Activated CD4-positive, alpha-beta memory T cell treated with anti-CD3 and anti-CD28 coated beads, Interleukin-2, amount 10 ng/mL, durations not matched to agents 7 days and 5 days (primary cell): ENCODE results near the gene IL16. TPM values are rescaled to one million over a fixed set of nuclear protein-coding genes. Genes with fewer than 3 reads are reported as not detected.
"Not testable (repeated sequence)": the region's sequence is repeated elsewhere in the genome, so short reads cannot be mapped to it uniquely, and the experiment has no call there.

Source experiments
- CTCF ChIA-PET: fragments of 350-600 bp; sonication (Branson Sonifier 250); formaldehyde crosslinking; loops from one replicate; lab custom pipeline; 2021; ENCODE audit warnings: antibody characterized with exemption, inconsistent platforms; lab: Charles Lee
- POLR2A ChIA-PET: fragments of 350-600 bp; sonication (Branson Sonifier 250); formaldehyde crosslinking; loops from one replicate; lab custom pipeline; 2021; ENCODE audit warnings: antibody characterized with exemption; lab: Charles Lee
- DNase-seq: peaks from one replicate; pipeline ENCODE4 v3.0.0-alpha.2; 2020
- H3K27ac Mint-ChIP-seq: one replicate; pipeline ENCODE4 v1.8.0; 2021; ENCODE audit warnings: mild to moderate bottlenecking, mixed read lengths
- H3K27me3 Mint-ChIP-seq: one replicate; pipeline ENCODE4 v1.8.0; 2021; ENCODE audit warnings: mixed read lengths
- H3K36me3 Mint-ChIP-seq: one replicate; pipeline ENCODE4 v1.8.0; 2021; ENCODE audit warnings: low read depth, mixed read lengths
- H3K4me1 Mint-ChIP-seq: one replicate; pipeline ENCODE4 v1.8.0; 2021; ENCODE audit warnings: mixed read lengths
- H3K4me3 Mint-ChIP-seq: one replicate; pipeline ENCODE4 v1.8.0; 2021; ENCODE audit warnings: mild to moderate bottlenecking, mixed read lengths
- H3K9me3 Mint-ChIP-seq: one replicate; pipeline ENCODE4 v1.8.0; 2021; ENCODE audit warnings: mixed read lengths
- total RNA-seq, 2 experiments: library from RNA; stranded (reverse); gene quantifications; one replicate each; pipeline ENCODE4 v1.2.3, GENCODE V29; 2021

IL16 gene
- total RNA-seq, 2 experiments from 2014 or later = 196 to 200 TPM

DNA sequence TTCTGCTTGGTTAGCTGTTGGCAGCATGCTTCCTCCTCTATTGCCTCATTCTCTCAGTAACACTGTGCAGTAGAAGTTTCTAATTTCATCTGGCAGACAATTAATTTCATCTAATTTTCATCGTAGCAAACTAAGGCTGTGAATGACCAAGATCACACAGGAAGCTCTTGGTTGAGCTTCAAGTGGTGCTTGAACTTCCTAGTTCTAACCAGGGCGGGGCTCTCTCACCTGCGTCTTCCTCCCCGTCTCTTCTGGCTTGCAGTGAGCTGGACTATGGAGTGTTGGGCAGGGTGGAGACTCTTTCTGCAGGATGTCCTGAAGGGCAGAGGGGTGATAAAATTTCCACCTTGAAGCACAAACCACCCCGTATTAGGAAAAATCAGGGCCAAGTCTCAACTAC lies 2.0 kb upstream of the IL16 start:
- no peak for DNase-seq
- Mint-ChIP-seq H3K9me3 (no peaks in the 10 kb centered on the region), H3K27ac (no peak overlapping the region), H3K4me1 (peaks cover 5% of the 10 kb centered on the region), H3K27me3 (peaks cover 32% of the 10 kb centered on the region), H3K36me3 (no peaks in the 10 kb centered on the region), H3K4me3 (no peak overlapping the region)
- CTCF ChIA-PET = interaction anchor here (1.5 kb wide), 1 partner anchor 71 kb away, joined by 10 read pairs; no protein-coding TSS in a partner anchor
- POLR2A ChIA-PET = no interaction called here

DNA sequence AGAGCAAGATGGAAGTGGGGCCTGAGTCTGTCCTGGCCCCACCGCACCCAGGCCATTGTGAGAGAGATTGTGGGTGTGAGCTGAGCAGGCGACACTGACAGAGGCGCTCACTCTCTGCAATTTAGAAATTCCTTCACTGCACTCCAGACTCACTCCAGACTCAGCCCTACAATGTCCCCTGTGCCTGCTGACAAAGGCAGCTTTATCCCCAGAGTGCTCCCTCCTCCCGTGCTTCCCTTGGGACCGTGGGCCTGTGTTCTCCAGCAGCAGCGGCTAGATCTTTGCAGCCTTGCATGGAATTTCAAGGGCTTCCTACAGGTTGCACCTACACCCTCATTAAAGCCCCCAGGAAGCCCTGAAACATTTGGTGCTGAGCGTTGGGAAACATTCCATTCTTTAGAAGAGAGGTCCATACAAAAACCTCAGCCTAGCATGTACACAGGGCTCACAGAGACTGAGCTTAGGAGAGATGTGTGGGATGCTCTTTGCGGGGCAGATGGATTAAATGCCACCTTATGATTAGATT lies 1.3 kb upstream of the IL16 start:
- POLR2A ChIA-PET = no interaction called here
- peaks cover 32% of the 10 kb centered on the region for H3K27me3 Mint-ChIP-seq
- no peak overlapping the region for H3K27ac Mint-ChIP-seq
- no peak overlapping the region for H3K4me3 Mint-ChIP-seq
- no peaks in the 10 kb centered on the region for H3K9me3 Mint-ChIP-seq
- H3K4me1 Mint-ChIP-seq = peaks cover 5% of the 10 kb centered on the region
- CTCF ChIA-PET = interaction anchor here (1.5 kb wide), 1 partner anchor 71 kb away, joined by 10 read pairs; no protein-coding TSS in a partner anchor
- no peak for DNase-seq
- no peaks in the 10 kb centered on the region for H3K36me3 Mint-ChIP-seq

DNA sequence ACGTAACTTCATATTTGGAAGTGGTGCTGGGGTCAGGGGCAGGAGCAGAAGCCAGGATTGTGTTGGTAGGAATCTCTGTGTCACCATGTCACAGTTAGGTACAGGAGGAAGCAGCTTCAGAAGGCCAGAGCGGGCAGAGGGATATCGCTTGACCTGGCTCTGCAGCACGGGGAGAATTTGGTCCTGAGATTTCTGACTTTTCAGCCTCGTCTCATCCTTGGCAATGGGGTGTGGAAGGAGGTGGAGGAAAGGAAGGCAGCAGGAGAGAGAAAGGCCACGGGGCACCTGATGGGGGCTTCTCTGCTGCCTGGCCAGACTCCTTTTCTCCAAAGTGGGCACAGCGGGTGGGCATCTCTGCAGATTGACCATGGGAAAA lies 564 bp downstream of the IL16 start:
- Mint-ChIP-seq H3K4me1 (peaks cover 5% of the 10 kb centered on the region), H3K36me3 (no peaks in the 10 kb centered on the region), H3K27ac (no peak overlapping the region), H3K4me3 (no peak overlapping the region), H3K27me3 (peaks cover 26% of the 10 kb centered on the region), H3K9me3 (no peaks in the 10 kb centered on the region)
- ChIA-PET POLR2A (no interaction called here), CTCF (no interaction called here)
- DNase-seq = no peak

GRCh38 chr15:81197688-81198281 lies 1.1 kb downstream of the IL16 start:
- POLR2A ChIA-PET = no interaction called here
- Mint-ChIP-seq H3K9me3 (no peaks in the 10 kb centered on the region), H3K4me3 (no peak overlapping the region), H3K27ac (no peak overlapping the region), H3K27me3 (peaks cover 23% of the 10 kb centered on the region), H3K4me1 (peaks cover 5% of the 10 kb centered on the region), H3K36me3 (no peaks in the 10 kb centered on the region)
- no peak for DNase-seq
- CTCF ChIA-PET = no interaction called here

DNA sequence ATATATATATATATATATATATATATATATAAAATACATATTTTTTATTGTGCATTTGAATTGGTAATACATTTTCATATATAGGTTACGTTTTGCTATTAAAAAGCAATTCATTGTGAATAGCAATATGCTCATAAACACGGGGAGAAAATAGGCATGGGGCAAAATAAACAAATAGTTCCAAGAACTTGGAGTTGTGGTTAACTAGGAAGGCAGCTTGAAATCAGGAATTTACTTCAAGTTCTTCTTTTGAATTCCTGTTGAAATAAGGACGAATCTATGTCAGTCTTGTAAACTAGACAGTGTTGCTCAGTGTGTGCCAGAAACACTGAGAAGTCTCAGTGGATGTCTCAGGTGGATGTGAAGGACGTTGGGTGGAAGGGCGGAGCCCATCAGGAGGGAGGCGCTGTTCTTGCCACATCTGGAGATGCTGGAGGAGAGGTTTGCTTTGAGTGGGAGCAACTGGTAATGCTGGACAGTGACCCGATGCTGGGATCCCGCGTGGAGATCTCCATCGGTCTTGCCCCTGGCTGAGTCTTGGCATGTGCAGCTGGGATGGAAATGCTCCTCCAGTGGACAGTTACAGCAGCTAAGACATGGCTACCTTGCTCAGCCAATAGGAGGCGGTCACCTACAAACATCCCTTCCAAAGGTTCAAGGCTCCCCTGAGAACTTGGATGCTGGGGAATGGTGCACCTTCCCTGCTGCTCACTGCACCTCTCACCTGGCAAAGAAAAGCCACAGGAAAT lies 2.5 kb downstream of the IL16 start:
- Mint-ChIP-seq H3K36me3 (no peaks in the 10 kb centered on the region), H3K27me3 (peaks cover 15% of the 10 kb centered on the region), H3K4me3 (no peak overlapping the region), H3K27ac (no peak overlapping the region), H3K4me1 (peaks cover 5% of the 10 kb centered on the region), H3K9me3 (no peaks in the 10 kb centered on the region)
- POLR2A ChIA-PET = no interaction called here
- DNase-seq = no peak
- CTCF ChIA-PET = interaction anchor here (1.3 kb wide), 1 partner anchor 67 kb away, joined by 3 read pairs; no protein-coding TSS in a partner anchor

- Mint-ChIP-seq H3K36me3 (no peaks in the 10 kb centered on the region), H3K27ac (no peak overlapping the region), H3K27me3 (peaks cover 25% of the 10 kb centered on the region), H3K4me1 (no peaks in the 10 kb centered on the region), H3K4me3 (no peak overlapping the region), H3K9me3 (no peaks in the 10 kb centered on the region)
- CTCF ChIA-PET = no interaction called here
- POLR2A ChIA-PET = no interaction called here
- no peak for DNase-seq
Observed at GRCh38 chr15:81206018-81206417, 9.3 kb downstream of the IL16 start.

DNA sequence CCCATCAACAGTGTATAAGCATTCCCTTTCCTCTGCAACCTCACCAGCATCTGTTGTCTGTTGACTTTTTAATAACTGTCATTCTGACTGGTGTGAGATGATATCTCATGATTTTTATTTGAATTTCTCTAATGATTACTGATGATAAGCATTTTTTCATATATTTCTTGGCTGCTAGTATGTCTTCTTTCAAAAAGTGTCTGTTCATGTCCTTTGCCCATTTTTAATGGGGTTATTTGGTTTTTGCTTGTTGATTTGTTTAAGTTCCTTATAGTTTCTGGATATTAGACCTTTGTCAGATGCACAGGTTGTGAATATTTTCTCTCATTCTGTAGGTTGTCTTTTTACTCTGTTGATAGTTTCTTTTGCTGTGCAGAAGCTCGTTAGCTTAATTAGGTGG lies 11.3 kb downstream of the IL16 start:
- H3K4me3 Mint-ChIP-seq, H3K9me3 Mint-ChIP-seq, DNase-seq, CTCF ChIA-PET, POLR2A ChIA-PET, H3K4me1 Mint-ChIP-seq, H3K36me3 Mint-ChIP-seq, H3K27ac Mint-ChIP-seq: not testable (repeated sequence)
- peaks cover 29% of the 10 kb centered on the region for H3K27me3 Mint-ChIP-seq

GRCh38 chr15:81209635-81210034 lies 13.0 kb downstream of the IL16 start:
- DNase-seq = no peak
- H3K36me3 Mint-ChIP-seq = no peaks in the 10 kb centered on the region
- ChIA-PET CTCF (no interaction called here), POLR2A (no interaction called here)
- H3K27me3 Mint-ChIP-seq = peaks cover 41% of the 10 kb centered on the region
- no peak overlapping the region for H3K27ac Mint-ChIP-seq
- no peak overlapping the region for H3K4me3 Mint-ChIP-seq
- peaks cover 4% of the 10 kb centered on the region for H3K9me3 Mint-ChIP-seq
- H3K4me1 Mint-ChIP-seq = no peaks in the 10 kb centered on the region

- Mint-ChIP-seq H3K27ac (no peak overlapping the region), H3K4me3 (no peak overlapping the region), H3K9me3 (peaks cover 4% of the 10 kb centered on the region), H3K4me1 (no peaks in the 10 kb centered on the region), H3K27me3 (peaks cover 45% of the 10 kb centered on the region), H3K36me3 (no peaks in the 10 kb centered on the region)
- ChIA-PET CTCF (no interaction called here), POLR2A (no interaction called here)
- no peak for DNase-seq
Observed at GRCh38 chr15:81211376-81211775, 14.7 kb downstream of the IL16 start.

- Mint-ChIP-seq H3K27ac (no peak overlapping the region), H3K9me3 (peaks cover 4% of the 10 kb centered on the region), H3K27me3 (peaks cover 35% of the 10 kb centered on the region), H3K36me3 (no peaks in the 10 kb centered on the region), H3K4me3 (no peak overlapping the region), H3K4me1 (no peaks in the 10 kb centered on the region)
- CTCF ChIA-PET = interaction anchor here (0.7 kb wide), 1 partner anchor 13 kb away, joined by 4 read pairs; no protein-coding TSS in a partner anchor
- POLR2A ChIA-PET = no interaction called here
- DNase-seq = no peak
Observed at GRCh38 chr15:81213982-81214381, 17.3 kb downstream of the IL16 start.

DNA sequence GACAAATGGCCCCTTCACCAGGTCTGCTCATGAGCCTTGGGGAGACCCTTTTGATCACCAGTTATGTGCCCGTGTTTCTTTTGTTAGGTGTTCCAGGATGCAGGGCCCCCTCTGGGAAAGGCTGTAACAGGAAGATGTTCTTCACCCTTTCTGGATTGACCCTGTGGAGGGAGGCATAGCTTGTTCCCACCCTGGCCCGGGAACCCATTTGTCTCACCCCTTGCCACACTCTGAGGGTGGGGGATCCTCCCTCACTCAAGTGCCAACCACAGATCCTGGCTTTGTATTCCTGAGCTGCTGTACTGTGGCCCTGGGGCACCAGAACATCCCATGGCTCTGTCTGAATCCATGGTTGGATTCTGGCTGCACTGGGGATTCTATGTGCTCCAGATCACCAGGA lies 18.9 kb downstream of the IL16 start:
- H3K4me1 Mint-ChIP-seq = no peaks in the 10 kb centered on the region
- H3K36me3 Mint-ChIP-seq = no peaks in the 10 kb centered on the region
- peaks cover 4% of the 10 kb centered on the region for H3K9me3 Mint-ChIP-seq
- H3K4me3 Mint-ChIP-seq = no peak overlapping the region
- no peak for DNase-seq
- ChIA-PET POLR2A (no interaction called here), CTCF (interaction anchor here (1.2 to 2.3 kb wide), 2 partner anchors 50 to 51 kb away, joined by 4 to 9 read pairs; no protein-coding TSS in a partner anchor)
- peaks cover 33% of the 10 kb centered on the region for H3K27me3 Mint-ChIP-seq
- H3K27ac Mint-ChIP-seq = no peak overlapping the region

DNA sequence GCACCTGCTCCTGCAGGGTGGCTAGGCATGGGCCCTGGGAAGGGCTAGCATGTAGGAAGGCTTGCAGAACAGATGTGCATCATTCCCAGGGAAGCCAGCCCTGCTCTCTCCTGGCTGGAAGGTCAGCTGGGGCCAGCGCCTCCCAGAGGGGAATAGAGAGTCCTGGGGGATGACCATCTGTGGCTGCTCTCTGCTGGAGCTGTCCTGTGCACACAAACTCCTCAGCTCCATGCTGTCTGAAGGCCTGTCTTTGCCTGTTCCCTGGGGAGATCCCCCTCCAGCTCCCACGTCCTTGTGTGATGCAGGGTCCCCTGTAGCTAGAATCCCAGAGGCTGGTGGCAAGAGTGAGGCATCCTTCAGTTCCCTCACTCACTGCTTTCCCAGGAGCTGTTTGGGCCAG lies 19.3 kb downstream of the IL16 start:
- H3K9me3 Mint-ChIP-seq = peaks cover 4% of the 10 kb centered on the region
- no peaks in the 10 kb centered on the region for H3K36me3 Mint-ChIP-seq
- H3K4me1 Mint-ChIP-seq = no peaks in the 10 kb centered on the region
- H3K27me3 Mint-ChIP-seq = peaks cover 33% of the 10 kb centered on the region
- DNase-seq = no peak
- no peak overlapping the region for H3K4me3 Mint-ChIP-seq
- POLR2A ChIA-PET = no interaction called here
- H3K27ac Mint-ChIP-seq = no peak overlapping the region
- CTCF ChIA-PET = interaction anchor here (2.3 kb wide), 1 partner anchor 50 kb away, joined by 9 read pairs; no protein-coding TSS in a partner anchor

- DNase-seq = no peak
Observed at GRCh38 chr15:81216422-81216821, 19.7 kb downstream of the IL16 start.

More at GRCh38 chr15:81216422-81216821, 19.7 kb downstream of the IL16 start:
- Mint-ChIP-seq H3K4me3 (no peak overlapping the region), H3K4me1 (no peaks in the 10 kb centered on the region), H3K27ac (no peak overlapping the region), H3K9me3 (peaks cover 4% of the 10 kb centered on the region), H3K27me3 (peaks cover 33% of the 10 kb centered on the region), H3K36me3 (no peaks in the 10 kb centered on the region)
- CTCF ChIA-PET = interaction anchor here (2.3 kb wide), 1 partner anchor 49 kb away, joined by 9 read pairs; no protein-coding TSS in a partner anchor
- POLR2A ChIA-PET = no interaction called here
